SK-N-SH treated with all-trans-retinoic acid at 6 μM for 48 hours (cell line): Measurements from ENCODE around the gene PEX11G.

Source experiments
- BACH2 ChIP-seq: fragments of 250-450 bp; sonication (Bioruptor Pico); IDR thresholded peaks from 2 replicates; pipeline ENCODE4 v1.9.0; 2021; ENCODE audit warnings: mild to moderate bottlenecking, borderline replicate concordance
- TOX ChIP-seq: fragments of 250-450 bp; sonication (Bioruptor Pico); IDR thresholded peaks from 2 replicates; pipeline ENCODE4 v1.8.0; 2021; ENCODE audit warnings: mild to moderate bottlenecking, moderate library complexity, borderline replicate concordance
- ZFP30 ChIP-seq: fragments of 450-650 bp; formaldehyde crosslinking; IDR thresholded peaks from 2 replicates; pipeline ENCODE4 v1.5.0; 2022; ENCODE audit warnings: mild to moderate bottlenecking, moderate library complexity
- ZNF565 ChIP-seq: fragments of 450-650 bp; formaldehyde crosslinking; conservative IDR thresholded peaks from 2 replicates; pipeline ENCODE4 v1.5.0; 2020; ENCODE audit warnings: low read depth, mild to moderate bottlenecking, moderate library complexity
- ZNF8 ChIP-seq: fragments of 450-650 bp; formaldehyde crosslinking; IDR thresholded peaks from 2 replicates; pipeline ENCODE4 v1.5.0; 2020; ENCODE audit warnings: mild to moderate bottlenecking, moderate library complexity
- TF ChIP-seq, protein P1 (sequence below): fragments of 250-450 bp; sonication (Bioruptor Pico); IDR thresholded peaks from 2 replicates; pipeline ENCODE4 v1.5.1; 2020; ENCODE audit warnings: low read depth, mild to moderate bottlenecking, moderate library complexity

GRCh38 chr19:7476777-7477494 is 11.9 kb downstream of the PEX11G start:
- TF ChIP-seq TOX (no peak), BACH2 (no peak), ZNF565 (CRISPR knock-in tag) (no peak), ZNF8 (no peak), ZFP30 (CRISPR knock-in tag) (no peak)
- TF ChIP-seq, protein P1, sequence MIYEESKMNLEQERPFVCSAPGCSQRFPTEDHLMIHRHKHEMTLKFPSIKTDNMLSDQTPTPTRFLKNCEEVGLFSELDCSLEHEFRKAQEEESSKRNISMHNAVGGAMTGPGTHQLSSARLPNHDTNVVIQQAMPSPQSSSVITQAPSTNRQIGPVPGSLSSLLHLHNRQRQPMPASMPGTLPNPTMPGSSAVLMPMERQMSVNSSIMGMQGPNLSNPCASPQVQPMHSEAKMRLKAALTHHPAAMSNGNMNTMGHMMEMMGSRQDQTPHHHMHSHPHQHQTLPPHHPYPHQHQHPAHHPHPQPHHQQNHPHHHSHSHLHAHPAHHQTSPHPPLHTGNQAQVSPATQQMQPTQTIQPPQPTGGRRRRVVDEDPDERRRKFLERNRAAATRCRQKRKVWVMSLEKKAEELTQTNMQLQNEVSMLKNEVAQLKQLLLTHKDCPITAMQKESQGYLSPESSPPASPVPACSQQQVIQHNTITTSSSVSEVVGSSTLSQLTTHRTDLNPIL (CRISPR knock-in tag) = no peak
